Activated CD4-positive, alpha-beta T cell treated with anti-CD3 and anti-CD28 coated beads for 24 hours (primary cell): ENCODE measurements around the gene COX7A2.

Source experiments
- DNase-seq, 2 donors: peaks; one replicate each; pipeline ENCODE4 v3.0.0-alpha.2; 2020; ENCODE audit warnings: low read depth in 2 of 2

COX7A2 gene

DNA sequence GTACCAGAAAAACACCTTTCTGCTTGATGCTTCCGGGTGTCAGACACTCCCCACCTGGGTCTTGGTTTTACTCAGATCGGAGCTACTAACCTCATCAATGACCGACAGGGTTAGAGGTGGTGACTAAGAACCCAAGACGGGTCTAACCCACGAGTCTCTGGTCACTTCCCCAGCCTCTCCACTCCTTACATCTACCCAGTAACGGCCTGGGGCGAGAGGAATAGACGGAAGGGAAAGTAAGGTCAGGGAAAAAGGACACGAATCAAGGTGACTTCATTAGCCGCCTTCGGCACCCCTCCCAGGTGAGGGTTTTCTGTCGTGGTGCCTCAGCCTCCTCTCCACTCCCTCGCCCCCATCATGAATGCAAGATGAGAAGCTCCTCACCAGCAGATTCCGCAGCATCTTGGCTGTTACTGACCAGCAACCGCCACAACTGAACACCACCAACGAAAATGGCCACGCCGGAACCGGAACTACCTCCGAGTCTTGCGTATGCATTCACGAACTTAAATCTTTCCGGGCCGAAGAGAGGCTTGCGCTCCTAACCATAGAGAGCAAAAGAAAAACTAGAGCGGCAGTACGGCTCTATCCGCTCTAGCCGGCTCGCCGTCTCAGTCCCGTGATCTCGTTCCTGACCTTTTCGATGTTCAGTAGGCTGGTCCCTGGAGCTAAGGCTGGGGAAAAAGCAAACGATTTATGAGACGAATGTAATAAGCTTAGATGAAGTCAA is at the start of gene COX7A2:
Gene COX7A2 (minus strand): TSS at position 469 of the 730 bp plus-strand sequence. CDS start 67 bp downstream, at position 402.
- DNase-seq = peak; percentile 66 to 69

GRCh38 chr6:75292555-75292954 is 49.0 kb upstream of the COX7A2 start:
- no peak for DNase-seq

DNA sequence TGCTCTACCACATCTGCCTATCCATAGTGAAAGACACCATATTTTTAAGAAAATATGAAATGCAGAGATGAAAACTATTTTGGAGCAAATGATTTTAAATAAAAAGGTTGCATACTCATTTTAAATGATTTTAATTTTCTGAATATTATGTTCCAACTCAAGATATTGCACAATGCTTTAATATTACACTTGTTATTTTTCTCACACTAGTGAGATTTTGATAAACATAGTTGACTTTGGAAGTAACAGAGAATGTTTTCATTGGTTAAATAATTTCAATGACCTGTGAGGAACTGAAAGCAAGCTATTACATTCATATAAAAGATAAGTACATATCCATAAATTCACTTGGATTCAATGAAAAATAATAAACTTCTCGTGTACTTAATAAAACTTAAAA is 48.1 kb upstream of the COX7A2 start:
- no peak for DNase-seq

GRCh38 chr6:75291331-75291730 is 47.7 kb upstream of the COX7A2 start:
- DNase-seq = no peak

GRCh38 chr6:75290136-75290945 is 46.7 kb upstream of the COX7A2 start:
- DNase-seq = no peak

DNA sequence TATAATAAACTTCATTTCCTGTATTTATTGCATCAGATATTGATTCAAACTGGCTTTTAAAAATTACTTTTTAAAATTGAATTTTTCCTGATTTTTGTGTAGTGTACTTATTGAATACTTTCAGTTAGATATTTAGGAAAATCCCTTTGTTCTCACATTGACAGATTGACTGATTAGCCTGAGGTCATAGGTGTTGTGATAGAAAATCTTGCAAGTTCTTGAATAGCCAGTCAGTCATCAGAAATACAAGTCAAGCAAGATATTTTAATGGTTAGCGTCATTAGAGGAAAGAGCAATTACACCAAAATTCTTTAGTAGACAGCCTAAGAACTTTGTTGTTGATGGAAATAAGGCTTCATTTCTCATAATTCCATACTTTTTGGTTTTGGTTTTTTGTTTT is 44.4 kb upstream of the COX7A2 start:
- no peak for DNase-seq

DNA sequence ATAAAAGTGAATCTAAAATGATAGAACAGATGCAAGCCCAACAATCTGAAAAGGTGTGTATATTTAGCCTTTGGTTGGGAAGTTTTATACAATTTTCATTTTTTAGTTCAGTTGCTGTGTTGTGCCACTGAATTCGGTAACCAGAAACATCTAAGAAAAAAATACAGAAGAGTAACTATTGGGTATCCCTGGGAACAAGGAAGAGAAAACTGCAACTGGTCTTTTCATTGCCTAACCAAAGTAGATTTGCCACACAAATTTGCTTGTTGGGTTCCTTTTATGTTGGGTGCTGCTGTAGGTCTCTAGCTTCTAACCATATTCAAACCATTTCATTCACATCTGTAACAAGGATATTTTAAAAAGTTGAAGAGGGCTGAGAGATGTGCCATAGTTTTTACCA is 43.8 kb upstream of the COX7A2 start:
- DNase-seq = no peak

- DNase-seq = no peak
These were observed 43.4 kb upstream of the COX7A2 start for GRCh38 chr6:75286955-75287354.

- DNase-seq = no peak
These were observed 41.7 kb upstream of the COX7A2 start for GRCh38 chr6:75285283-75285639.

DNA sequence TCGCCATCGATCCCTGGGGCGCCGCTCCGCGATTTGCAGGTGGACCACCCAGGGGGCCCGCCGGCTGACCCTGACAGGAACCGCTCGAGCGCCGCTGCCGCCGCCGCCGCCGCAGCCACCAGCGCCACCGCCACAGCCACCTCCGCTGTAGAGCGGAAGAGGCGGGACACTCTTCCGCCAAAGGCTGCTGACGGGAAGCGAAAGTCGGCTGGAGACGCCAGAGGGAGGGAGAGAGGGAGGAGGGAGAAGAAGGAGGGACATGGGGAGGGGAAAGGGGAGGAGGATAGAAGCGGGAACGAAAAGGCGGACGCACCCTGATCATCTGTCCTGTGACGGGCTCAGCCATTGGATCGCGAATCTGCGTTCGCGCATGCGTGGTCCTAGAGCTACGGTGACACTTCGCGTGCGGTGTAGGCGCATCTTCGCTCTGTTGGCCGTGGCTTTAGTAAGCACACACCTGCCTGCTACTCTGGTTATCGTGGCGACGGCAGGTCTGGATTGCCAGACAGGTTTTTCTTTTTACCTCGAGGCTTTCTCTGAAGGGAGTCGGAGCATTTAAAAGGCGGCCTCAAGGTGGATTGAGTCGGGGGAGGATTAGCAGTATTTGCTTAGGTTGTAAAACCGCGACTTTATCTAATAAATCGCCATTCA is 41.2 kb upstream of the COX7A2 start, which contains the start of gene TMEM30A:
Gene TMEM30A (minus strand): TSS at position 161 of the 651 bp plus-strand sequence. CDS start 154 bp downstream, at position 7.
- peak; percentile 91 to 94 for DNase-seq

- DNase-seq = peak in 1 of 2 donors; percentile 7
These were observed 40.5 kb upstream of the COX7A2 start for GRCh38 chr6:75283907-75284631.

DNA sequence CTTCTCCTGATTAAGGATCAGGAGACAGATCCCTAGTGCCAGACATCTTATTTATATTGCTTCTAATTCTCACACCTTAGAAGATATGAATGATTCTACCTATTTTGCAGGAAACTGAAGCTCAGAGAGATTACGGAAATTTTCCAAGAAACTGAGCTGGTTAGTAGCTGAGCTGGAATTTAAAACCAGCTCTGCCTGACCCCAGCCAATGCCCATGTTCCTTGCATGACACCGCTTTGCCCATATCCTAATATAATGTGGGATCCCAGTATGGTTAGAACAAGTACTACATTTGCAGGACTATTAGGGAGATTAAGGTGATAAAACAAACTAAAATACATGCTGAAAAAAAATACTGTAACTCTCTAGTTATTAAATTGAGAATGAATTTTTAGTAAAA is 39.1 kb upstream of the COX7A2 start:
- DNase-seq = no peak

DNA sequence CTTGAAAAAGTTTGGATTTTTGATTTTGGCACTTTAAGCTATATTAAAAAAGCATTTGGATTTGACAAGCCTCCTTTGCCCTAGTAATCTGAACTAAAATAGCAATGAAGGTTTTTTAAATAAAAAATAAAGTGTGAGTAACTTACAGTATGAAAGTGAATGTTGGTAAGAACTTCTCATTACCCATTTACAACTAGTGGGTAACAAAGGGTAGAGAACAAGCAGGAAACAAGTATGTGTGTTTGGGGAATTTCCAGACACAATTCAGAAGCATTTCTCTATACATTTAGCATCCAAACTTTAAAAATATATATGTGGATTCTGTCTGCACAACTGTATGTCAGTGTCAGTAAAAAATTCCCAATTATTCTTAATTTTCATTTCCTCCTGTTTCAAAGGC is 38.1 kb upstream of the COX7A2 start:
- no peak for DNase-seq

DNA sequence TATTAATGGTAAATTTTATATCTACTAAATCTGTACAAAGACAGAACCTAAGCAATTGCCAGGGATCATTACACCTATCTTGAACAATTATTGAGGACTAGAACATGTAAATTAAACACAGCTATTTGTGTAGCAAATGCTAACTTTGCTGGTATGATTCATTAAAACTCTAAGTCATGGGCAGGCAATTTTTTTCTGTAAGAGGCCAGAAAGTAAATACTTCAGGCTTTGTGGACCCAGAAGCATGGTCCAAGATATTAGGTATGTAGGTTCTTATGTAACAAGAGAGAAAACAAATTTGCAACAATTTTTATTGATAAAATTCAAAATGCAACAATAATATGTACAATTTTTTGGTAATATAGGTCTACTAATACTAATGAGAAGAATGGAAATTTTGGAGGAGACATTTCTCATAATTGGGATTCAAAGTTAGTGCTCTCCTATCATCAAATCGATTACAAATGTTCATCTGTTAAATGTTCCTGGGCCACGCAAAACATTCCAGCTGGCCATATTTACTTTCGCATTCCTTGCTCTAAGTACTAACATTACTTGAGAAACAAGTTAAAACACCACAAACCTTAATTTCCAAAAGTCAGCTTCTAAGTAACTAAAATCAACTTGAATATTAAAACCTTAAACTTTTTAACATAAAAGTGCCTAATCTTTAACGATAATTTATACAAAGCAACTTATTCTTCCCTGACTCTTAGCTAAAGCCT is 36.7 kb upstream of the COX7A2 start:
- DNase-seq = no peak

DNA sequence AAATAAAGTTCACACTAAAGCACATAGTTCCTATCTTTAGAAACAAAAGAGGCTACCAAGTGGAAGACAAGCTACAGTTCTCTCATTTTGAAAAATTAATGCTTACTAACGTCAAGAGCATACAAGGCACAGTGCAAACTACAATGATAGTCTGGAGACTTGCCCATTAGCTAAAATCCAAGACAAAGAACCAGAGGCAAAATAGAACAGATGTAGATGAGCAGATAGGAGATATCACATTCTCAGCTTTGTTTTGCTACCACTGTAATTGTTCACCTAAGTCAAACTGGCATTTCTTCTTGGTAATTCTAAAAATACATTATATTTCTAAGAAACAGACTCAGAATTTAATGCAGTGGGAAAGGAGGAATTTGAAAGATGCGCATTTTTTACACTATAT is 35.8 kb upstream of the COX7A2 start:
- no peak for DNase-seq

GRCh38 chr6:75278474-75279077 is 35.0 kb upstream of the COX7A2 start:
- DNase-seq = no peak

GRCh38 chr6:75275067-75275466 is 31.5 kb upstream of the COX7A2 start:
- DNase-seq = no peak

GRCh38 chr6:75273009-75273408 is 29.4 kb upstream of the COX7A2 start:
- no peak for DNase-seq

DNA sequence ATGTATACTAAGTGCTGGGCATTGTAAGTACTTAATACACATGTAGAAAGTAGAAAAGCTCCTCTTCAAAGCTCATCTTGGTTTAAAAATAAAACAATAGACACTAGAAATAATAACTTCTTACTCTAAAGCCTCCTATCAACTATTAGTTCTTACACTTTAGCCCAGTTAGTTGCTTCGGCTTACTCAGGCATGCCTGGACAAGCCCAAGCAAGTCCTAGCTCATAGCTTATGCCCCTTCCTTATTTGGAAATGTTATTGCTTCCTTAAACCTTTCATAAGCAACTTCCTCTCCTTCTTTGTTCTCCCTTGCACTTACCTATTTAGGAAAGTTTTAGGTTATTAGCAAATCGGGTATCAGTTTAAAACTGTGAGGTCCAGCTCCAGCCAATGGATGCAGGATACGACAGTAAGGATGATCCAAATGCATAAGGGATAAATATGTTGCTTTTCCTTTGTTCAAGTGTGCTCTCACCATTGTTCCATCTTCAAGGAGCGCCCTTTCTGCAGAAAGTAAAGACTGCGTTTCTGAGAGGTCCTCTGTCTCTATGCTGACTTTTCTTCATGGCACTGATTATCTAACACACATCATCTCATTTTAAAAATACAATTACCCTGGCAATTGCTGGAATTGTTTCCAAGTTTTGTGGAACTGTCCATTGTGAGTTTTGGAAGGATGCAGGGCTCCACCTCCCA is 28.7 kb upstream of the COX7A2 start:
- DNase-seq = no peak

GRCh38 chr6:75268988-75269354 is 25.4 kb upstream of the COX7A2 start:
- no peak for DNase-seq
